HL-60 (cell line): ENCODE measurements around the gene FTO.

Experiments
- DNase-seq, 2 experiments: peaks; one replicate each; pipeline ENCODE4 v3.0.0-alpha.2; 2010 to 2020; ENCODE audit warnings: low read depth in 1 of 2, low spot score in 1 of 2
- H3K27ac ChIP-seq: fragments of 250-450 bp; sonication (Bioruptor Pico); replicated peaks from 2 replicates; pipeline ENCODE4 v1.5.1; 2020; ENCODE audit warnings: mild to moderate bottlenecking, moderate library complexity
- H3K27me3 ChIP-seq: fragments of 250-450 bp; sonication (Bioruptor Pico); 2 replicates; pipeline ENCODE4 v1.5.1; 2021; ENCODE audit warnings: mild to moderate bottlenecking, moderate library complexity; ENCODE audit not compliant: insufficient read depth, poor library complexity, severe bottlenecking
- H3K4me3 ChIP-seq: replicated peaks from 2 replicates; pipeline ENCODE4 v1.5.1; 2011; ENCODE audit warnings: mild to moderate bottlenecking, control low read depth, low read length; ENCODE audit not compliant: insufficient read depth
- CTCF ChIP-seq: IDR thresholded peaks from one replicate; pipeline ENCODE4 v1.5.1; 2011; ENCODE audit warnings: low read length, control low read depth, inconsistent platforms; ENCODE audit not compliant: insufficient read depth
- GABPA ChIP-seq: IDR thresholded peaks from 2 replicates; pipeline ENCODE4 v1.6.1; 2012; ENCODE audit warnings: low read depth
- POLR2AphosphoS5 ChIP-seq: IDR thresholded peaks from 2 replicates; pipeline ENCODE4 v1.6.1; 2012; ENCODE audit warnings: low read depth
- SPI1 ChIP-seq: IDR thresholded peaks from 2 replicates; pipeline ENCODE4 v1.6.1; 2012; ENCODE audit warnings: low read depth, mild to moderate bottlenecking, borderline replicate concordance
- TF ChIP-seq, protein P1 (sequence below): IDR thresholded peaks from 2 replicates; pipeline ENCODE4 v1.6.1; 2012; ENCODE audit warnings: low read depth; ENCODE audit not compliant: insufficient replicate concordance

Gene FTO

DNA sequence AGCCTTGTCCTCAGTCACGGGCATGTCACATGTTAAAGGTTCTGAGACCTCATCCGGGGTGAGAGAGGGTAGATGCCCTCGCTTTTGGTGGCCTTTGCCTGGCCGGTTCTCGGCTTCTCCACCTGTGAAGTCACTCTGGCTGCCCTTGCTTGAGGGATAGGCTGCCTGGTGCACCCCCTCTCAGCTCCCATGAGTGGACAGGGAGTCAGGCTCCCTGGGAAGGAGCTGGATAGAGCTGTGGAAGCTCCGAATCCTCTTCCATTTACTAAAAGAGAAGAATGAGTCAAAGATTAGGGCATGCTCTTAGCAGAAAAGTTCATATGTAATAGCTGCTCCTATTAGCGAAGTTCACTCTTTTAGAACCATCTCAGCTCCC lies 440.6 kb downstream of the FTO start:
- no peaks in the 10 kb centered on the region for H3K27me3 ChIP-seq
- H3K27ac ChIP-seq = no peak overlapping the region
- TF ChIP-seq, protein P1, sequence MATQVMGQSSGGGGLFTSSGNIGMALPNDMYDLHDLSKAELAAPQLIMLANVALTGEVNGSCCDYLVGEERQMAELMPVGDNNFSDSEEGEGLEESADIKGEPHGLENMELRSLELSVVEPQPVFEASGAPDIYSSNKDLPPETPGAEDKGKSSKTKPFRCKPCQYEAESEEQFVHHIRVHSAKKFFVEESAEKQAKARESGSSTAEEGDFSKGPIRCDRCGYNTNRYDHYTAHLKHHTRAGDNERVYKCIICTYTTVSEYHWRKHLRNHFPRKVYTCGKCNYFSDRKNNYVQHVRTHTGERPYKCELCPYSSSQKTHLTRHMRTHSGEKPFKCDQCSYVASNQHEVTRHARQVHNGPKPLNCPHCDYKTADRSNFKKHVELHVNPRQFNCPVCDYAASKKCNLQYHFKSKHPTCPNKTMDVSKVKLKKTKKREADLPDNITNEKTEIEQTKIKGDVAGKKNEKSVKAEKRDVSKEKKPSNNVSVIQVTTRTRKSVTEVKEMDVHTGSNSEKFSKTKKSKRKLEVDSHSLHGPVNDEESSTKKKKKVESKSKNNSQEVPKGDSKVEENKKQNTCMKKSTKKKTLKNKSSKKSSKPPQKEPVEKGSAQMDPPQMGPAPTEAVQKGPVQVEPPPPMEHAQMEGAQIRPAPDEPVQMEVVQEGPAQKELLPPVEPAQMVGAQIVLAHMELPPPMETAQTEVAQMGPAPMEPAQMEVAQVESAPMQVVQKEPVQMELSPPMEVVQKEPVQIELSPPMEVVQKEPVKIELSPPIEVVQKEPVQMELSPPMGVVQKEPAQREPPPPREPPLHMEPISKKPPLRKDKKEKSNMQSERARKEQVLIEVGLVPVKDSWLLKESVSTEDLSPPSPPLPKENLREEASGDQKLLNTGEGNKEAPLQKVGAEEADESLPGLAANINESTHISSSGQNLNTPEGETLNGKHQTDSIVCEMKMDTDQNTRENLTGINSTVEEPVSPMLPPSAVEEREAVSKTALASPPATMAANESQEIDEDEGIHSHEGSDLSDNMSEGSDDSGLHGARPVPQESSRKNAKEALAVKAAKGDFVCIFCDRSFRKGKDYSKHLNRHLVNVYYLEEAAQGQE = no peak
- no peak for TF ChIP-seq POLR2AphosphoS5
- TF ChIP-seq CTCF = no peak
- TF ChIP-seq SPI1 = no peak
- no peak for TF ChIP-seq GABPA
- no peak overlapping the region for H3K4me3 ChIP-seq
- DNase-seq = no peak

GRCh38 chr16:54145881-54146280 lies 441.9 kb downstream of the FTO start:
- no peak for DNase-seq

DNA sequence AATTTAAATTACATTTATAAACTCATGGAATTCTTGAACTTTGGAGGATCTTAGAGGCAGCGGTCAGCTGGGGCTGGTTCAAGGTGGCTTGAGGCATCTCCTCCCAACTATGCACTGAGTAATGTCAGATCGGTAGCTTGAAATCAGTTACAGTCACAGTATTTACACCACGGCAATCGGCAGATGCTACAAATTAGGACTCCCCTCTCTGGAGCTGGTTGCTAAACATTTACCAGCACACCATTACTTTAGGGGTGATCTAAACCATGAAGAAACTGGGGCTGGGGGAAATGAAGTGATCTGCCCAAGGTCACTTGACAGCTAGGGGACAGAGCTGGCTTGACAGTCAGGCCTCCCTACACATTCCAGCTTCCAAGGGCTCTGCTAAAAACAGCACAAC lies 445.0 kb downstream of the FTO start:
- TF ChIP-seq POLR2AphosphoS5 (no peak), GABPA (no peak), SPI1 (no peak), CTCF (no peak)
- TF ChIP-seq, protein P1 = no peak
- no peaks in the 10 kb centered on the region for H3K27me3 ChIP-seq
- DNase-seq = no peak
- H3K4me3 ChIP-seq = no peak overlapping the region
- no peak overlapping the region for H3K27ac ChIP-seq

More at GRCh38 chr16:54145881-54146280, 441.9 kb downstream of the FTO start:
- TF ChIP-seq SPI1 (no peak), CTCF (no peak), GABPA (no peak), POLR2AphosphoS5 (no peak)
- TF ChIP-seq, protein P1 = no peak
- H3K27me3 ChIP-seq = no peaks in the 10 kb centered on the region
- H3K27ac ChIP-seq = no peak overlapping the region
- H3K4me3 ChIP-seq = no peak overlapping the region
